DMS53 (cell line): Measurements from ENCODE around the gene CD151.

Source experiments
- DNase-seq: peaks from one replicate; lab custom pipeline; 2025; lab: John Stamatoyannopoulos, UW

CD151 gene

GRCh38 chr11:829176-829846, 3.4 kb upstream of the CD151 start:
- peak; percentile 86 for DNase-seq

- DNase-seq = peak; percentile 86
Measured at GRCh38 chr11:829847-830294, 2.9 kb upstream of the CD151 start.

GRCh38 chr11:830295-831117, 2.2 kb upstream of the CD151 start:
- peak; percentile 97 for DNase-seq

- DNase-seq = peak; percentile 72
Measured at GRCh38 chr11:831118-831864, 1.5 kb upstream of the CD151 start.

GRCh38 chr11:831961-832528, 707 bp upstream of the CD151 start:
- DNase-seq = no peak

- peak; percentile 90 for DNase-seq
Measured at GRCh38 chr11:833114-833791, 501 bp downstream of the CD151 start.

GRCh38 chr11:833849-834311, 1.1 kb downstream of the CD151 start:
- DNase-seq = no peak

- peak; percentile 51 for DNase-seq
Measured at GRCh38 chr11:834371-835316, 1.9 kb downstream of the CD151 start.

GRCh38 chr11:836274-836673, 3.5 kb downstream of the CD151 start:
- no peak for DNase-seq

GRCh38 chr11:836700-837099, 3.9 kb downstream of the CD151 start:
- DNase-seq = no peak

GRCh38 chr11:837189-837989, 4.6 kb downstream of the CD151 start:
- DNase-seq = no peak

- DNase-seq = no peak
Measured at GRCh38 chr11:837990-838307, 5.2 kb downstream of the CD151 start.

- DNase-seq = peak; percentile 56
Measured at GRCh38 chr11:838441-839279, 5.9 kb downstream of the CD151 start.

GRCh38 chr11:839280-839623, 6.5 kb downstream of the CD151 start:
- no peak for DNase-seq

GRCh38 chr11:839875-840617, 7.3 kb downstream of the CD151 start:
- peak; percentile 49 for DNase-seq

GRCh38 chr11:841981-842369, 9.2 kb downstream of the CD151 start:
- peak; percentile 80 for DNase-seq

GRCh38 chr11:842370-843002, 9.7 kb downstream of the CD151 start, which contains the start of the genes POLR2L and TSPAN4:
POLR2L (minus strand) TSS chr11:842529; CDS start chr11:842508, 21 bp downstream.
TSPAN4 (plus strand) TSS chr11:842852; CDS start chr11:850305, 7,453 bp downstream.
- DNase-seq = peak; percentile 98
